PC-9 (cell line): ENCODE measurements around the gene C16orf46. TPM values are rescaled to one million over a fixed set of nuclear protein-coding genes. Genes with fewer than 3 reads are reported as not detected.

Experiments
- BruUV-seq: library from RNA; stranded (reverse); fragments of 400-500 nt; replicated peaks from 2 replicates; lab custom pipeline; 2021; lab: Mats Ljungman, UMichigan
- CTCF ChIA-PET: fragments of 300-600 bp; sonication (Branson Sonifier 250); formaldehyde crosslinking; loops from one replicate; lab custom pipeline; 2022; ENCODE audit warnings: antibody characterized with exemption; lab: Charles Lee
- POLR2A ChIA-PET: fragments of 300-600 bp; sonication (Branson Sonifier 250); formaldehyde crosslinking; loops from one replicate; lab custom pipeline; 2022; ENCODE audit warnings: antibody characterized with exemption; ENCODE audit not compliant: unreplicated experiment; lab: Charles Lee
- DNase-seq, 2 experiments: peaks; one replicate each; pipeline versions ENCODE4 v3.0.0 to v3.0.0-alpha.2; 2015 to 2022; ENCODE audit warnings: mixed read lengths in 1 of 2
- H2AFZ ChIP-seq: fragments of 200-600 bp; sonication (generic); 2 replicates; pipeline ENCODE4 v1.8.1; 2017; ENCODE audit warnings: antibody characterized with exemption
- H3F3A ChIP-seq: fragments of 200-600 bp; sonication (generic); 2 replicates; pipeline ENCODE4 v1.8.1; 2017; ENCODE audit warnings: antibody characterized with exemption, mild to moderate bottlenecking, low read depth; ENCODE audit not compliant: insufficient read depth
- H3K27ac ChIP-seq: fragments of 200-600 bp; sonication (generic); 2 replicates; pipeline ENCODE4 v1.6.1; 2016; ENCODE audit warnings: mixed run types
- H3K27me3 ChIP-seq: fragments of 200-600 bp; sonication (generic); 2 replicates; pipeline ENCODE4 v1.6.1; 2016; ENCODE audit warnings: low read depth, mixed run types; ENCODE audit not compliant: insufficient read depth
- H3K36me3 ChIP-seq: fragments of 200-600 bp; sonication (generic); 2 replicates; pipeline ENCODE4 v1.6.1; 2016; ENCODE audit warnings: low read depth, mixed run types
- H3K4me1 ChIP-seq: fragments of 200-600 bp; sonication (generic); replicated peaks from 2 replicates; pipeline ENCODE4 v1.6.1; 2016; ENCODE audit warnings: mixed run types; ENCODE audit not compliant: insufficient read depth
- H3K4me2 ChIP-seq: fragments of 200-600 bp; sonication (generic); 2 replicates; pipeline ENCODE4 v1.6.1; 2017; ENCODE audit warnings: mixed run types
- H3K4me3 ChIP-seq: fragments of 200-600 bp; sonication (generic); 2 replicates; pipeline ENCODE4 v1.6.1; 2016; ENCODE audit warnings: mixed run types
- H3K79me2 ChIP-seq: fragments of 200-600 bp; sonication (generic); 2 replicates; pipeline ENCODE4 v1.6.1; 2017; ENCODE audit warnings: low read depth, mixed run types
- H3K9me2 ChIP-seq: fragments of 200-600 bp; sonication (generic); 2 replicates; pipeline ENCODE4 v1.8.1; 2017; ENCODE audit warnings: mild to moderate bottlenecking; ENCODE audit not compliant: insufficient read depth
- H3K9me3 ChIP-seq: fragments of 200-600 bp; sonication (generic); 2 replicates; pipeline ENCODE4 v1.8.1; 2016; ENCODE audit warnings: low read depth; ENCODE audit not compliant: insufficient read depth
- H4K20me1 ChIP-seq: fragments of 200-600 bp; sonication (generic); 2 replicates; pipeline ENCODE4 v1.8.1; 2017; ENCODE audit not compliant: insufficient read depth
- CTCF ChIP-seq: fragments of 200-600 bp; sonication (generic); conservative IDR thresholded peaks from 2 replicates; pipeline ENCODE4 v1.6.1; 2017; ENCODE audit warnings: mixed run types, antibody characterized with exemption, mild to moderate bottlenecking, moderate library complexity
- EZH2 ChIP-seq: fragments of 200-600 bp; sonication (generic); IDR thresholded peaks from 2 replicates; pipeline ENCODE4 v1.8.0; 2017; ENCODE audit warnings: antibody characterized with exemption, low read depth
- intact Hi-C: fragments of 100-400 bp; cut with micrococcal nuclease; formaldehyde crosslinking; loops from one replicate; pipeline ENCODE4 v1.10.0; 2022; ENCODE audit not compliant: unreplicated experiment
- total RNA-seq: library from RNA; stranded (reverse); gene quantifications from 2 replicates; pipeline ENCODE4 v1.2.3, GENCODE V29; 2021

The C16orf46 gene
- total RNA-seq, 1 experiment from 2014 or later, result 0.92 TPM

GRCh38 chr16:81096715-81097208 lies 19.7 kb upstream of the C16orf46 start:
- peaks cover 29% of the 10 kb centered on the region for H3K4me1 ChIP-seq
- no peaks in the 10 kb centered on the region for H3K9me2 ChIP-seq
- peak overlapping the region; percentile 77 for H3K27ac ChIP-seq
- TF ChIP-seq EZH2, result no peak
- TF ChIP-seq CTCF, result no peak
- H3K9me3 ChIP-seq, result no peaks in the 10 kb centered on the region; the same call in 1 of the 2 replicates
- H4K20me1 ChIP-seq, result no peaks in the 10 kb centered on the region
- BruUV-seq, result no TSS peak
- no peaks in the 10 kb centered on the region for H3K36me3 ChIP-seq
- peak overlapping the region; percentile 67 for H3K4me2 ChIP-seq
- ChIA-PET POLR2A (interaction anchor here (0.6 to 0.8 kb wide), 4 partner anchors 20 to 345 kb away, joined by 3 to 4 read pairs (median 3); partner anchors contain the start of genes C16orf46 and GAN), CTCF (interaction anchor here (0.6 kb wide), 1 partner anchor 61 kb away, joined by 4 read pairs; the partner anchor contains the start of gene ATMIN)
- peak overlapping the region; percentile 77 for H2AFZ ChIP-seq
- H3K4me3 ChIP-seq, result peak overlapping the region; percentile 44; the same call in 1 of the 2 replicates
- no peak for DNase-seq
- peaks cover 13% of the 10 kb centered on the region for H3F3A ChIP-seq
- H3K79me2 ChIP-seq, result peaks cover 38% of the 10 kb centered on the region
- intact Hi-C loops, result loop anchor here (1.0 kb wide), 2 partner anchors 48 to 85 kb away; no protein-coding TSS in a partner anchor
- H3K27me3 ChIP-seq, result no peaks in the 10 kb centered on the region

GRCh38 chr16:81095953-81096714 lies 19.1 kb upstream of the C16orf46 start, which contains the start of gene GCSH:
GCSH (minus strand) TSS chr16:81096395; CDS start chr16:81096278, 117 bp downstream.
- H3K9me2 ChIP-seq, result no peaks in the 10 kb centered on the region
- peaks cover 29% of the 10 kb centered on the region for H3K4me1 ChIP-seq
- H3F3A ChIP-seq, result peaks cover 13% of the 10 kb centered on the region
- H3K36me3 ChIP-seq, result 0 out of 2 replicates have a peak, but pooled peaks cover under 1% of the 10 kb centered on the region
- peaks cover 43% of the 10 kb centered on the region for H3K79me2 ChIP-seq
- H4K20me1 ChIP-seq, result no peaks in the 10 kb centered on the region
- peak within 1 kb of the TSS; percentile 98 for H3K4me3 ChIP-seq
- H3K27me3 ChIP-seq, result no peaks in the 10 kb centered on the region
- no peaks in the 10 kb centered on the region; the same call in 1 of the 2 replicates for H3K9me3 ChIP-seq
- peak within 1 kb of the TSS; percentile 88 for H2AFZ ChIP-seq
- peak within 1 kb of the TSS; percentile 82 for H3K4me2 ChIP-seq
- DNase-seq, result peak; percentile 94 to 99
- no TSS peak for BruUV-seq
- CTCF ChIA-PET, result interaction anchor here (0.6 kb wide), 1 partner anchor 60 kb away, joined by 4 read pairs; the partner anchor contains the start of gene ATMIN
- peak within 1 kb of the TSS; percentile 77 for H3K27ac ChIP-seq
- POLR2A ChIA-PET, result no interaction called here
- TF ChIP-seq EZH2 (no peak), CTCF (no peak)
- intact Hi-C loops, result loop anchor here (1.0 kb wide), 1 partner anchor 48 kb away; no protein-coding TSS in a partner anchor

- ChIA-PET CTCF (no interaction called here), POLR2A (interaction anchor here (0.7 kb wide), 1 partner anchor 95 kb away, joined by 3 read pairs; no protein-coding TSS in a partner anchor)
- peaks cover 48% of the 10 kb centered on the region for H3K79me2 ChIP-seq
Observed at GRCh38 chr16:81095653-81095952, 18.6 kb upstream of the C16orf46 start.

More at GRCh38 chr16:81095653-81095952, 18.6 kb upstream of the C16orf46 start:
- BruUV-seq, result no TSS peak
- peak overlapping the region; percentile 88 for H2AFZ ChIP-seq
- peak overlapping the region; percentile 82 for H3K4me2 ChIP-seq
- peak overlapping the region; percentile 98 for H3K4me3 ChIP-seq
- H4K20me1 ChIP-seq, result no peaks in the 10 kb centered on the region
- peaks cover 29% of the 10 kb centered on the region for H3K4me1 ChIP-seq
- peak overlapping the region; percentile 62 for H3K27ac ChIP-seq
- peaks cover 13% of the 10 kb centered on the region for H3F3A ChIP-seq
- H3K9me2 ChIP-seq, result no peaks in the 10 kb centered on the region
- H3K9me3 ChIP-seq, result no peaks in the 10 kb centered on the region; the same call in 1 of the 2 replicates
- H3K27me3 ChIP-seq, result no peaks in the 10 kb centered on the region
- intact Hi-C loops, result no loop called here
- H3K36me3 ChIP-seq, result peaks cover 6% of the 10 kb centered on the region; the same call in 1 of the 2 replicates
- TF ChIP-seq EZH2, result no peak
- TF ChIP-seq CTCF, result no peak
- DNase-seq, result peak in 1 of 2 experiments; percentile 38
